ENCODE results near the gene CD163L1. TPM values are rescaled to one million over a fixed set of nuclear protein-coding genes. Genes with fewer than 3 reads are reported as not detected.

CD163L1 gene
- total RNA-seq, result 100 to 1,000 TPM in 1 of 8 experiments, 1 to 10 TPM in 5, under 1 TPM in 2; 0.21 to 166 (median 1.3) TPM

- Histone ChIP-seq H3K27ac (no peak within 1 kb of the TSS), H3K4me3 (no peak within 1 kb of the TSS), H3K4me1 (replicated peaks in 1 of 2) (no peaks in the 10 kb centered on the region)
- 14 to 83% (median 46%) methylated on average over 1 to 2 of the region's 2 CpGs for WGBS, 10 experiments
- ATAC-seq (replicated peaks in 6 of 8), result no peak
- in situ Hi-C loops (cut with MboI; ENCODE audit: low pct_unique_long_range_greater_than_20kb in 2 of 9, low sequenced_read_pairs in 9 of 9, unreplicated experiment in 9 of 9), result no loop called here
These were observed at the start of gene CD163L1 for GRCh38 chr12:7444076-7444475. TSS of gene CD163L1 (minus strand) at chr12:7444153. CDS start at chr12:7444127, 26 bp downstream.

DNA sequence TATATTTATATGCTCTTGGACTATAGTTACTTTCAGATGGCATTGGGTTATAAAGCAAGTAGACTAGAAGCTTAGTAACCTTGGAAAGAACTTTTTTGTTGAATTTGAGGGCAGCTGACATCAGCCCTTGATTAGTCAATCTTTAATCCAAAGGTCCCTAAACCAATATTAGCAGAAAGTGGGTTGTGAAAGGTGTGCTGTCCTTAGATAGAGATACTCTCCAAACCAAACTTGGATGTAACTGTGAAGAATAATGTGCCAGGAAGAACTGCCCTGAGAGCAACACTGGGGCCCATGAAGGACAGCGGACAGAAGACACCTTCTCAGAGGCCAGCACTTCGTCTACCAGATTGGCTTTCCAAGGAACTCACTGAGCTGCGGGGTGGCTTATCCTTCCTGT lies 49.1 kb upstream of the CD163L1 start:
- WGBS, 10 experiments, result 66 to 100% (median 85%) methylated on average over 1 to 3 of the region's 3 CpGs; no CpG with 5 or more reads in 2 of the 10 experiments
- Histone ChIP-seq H3K27ac (no peak overlapping the region), H3K4me1 (replicated peaks in 1 of 2) (no peaks in the 10 kb centered on the region), H3K4me3 (no peak overlapping the region)
- ATAC-seq (replicated peaks in 6 of 8), result no peak
- in situ Hi-C loops (cut with MboI; ENCODE audit: low pct_unique_long_range_greater_than_20kb in 2 of 9, low sequenced_read_pairs in 9 of 9, unreplicated experiment in 9 of 9), result no loop called here

- WGBS, 10 experiments, result 20 to 93% (median 68%) methylated on average over 1 to 6 of the region's 6 CpGs; no CpG with 5 or more reads in 3 of the 10 experiments
- no peak for ATAC-seq (replicated peaks in 6 of 8)
- in situ Hi-C loops (cut with MboI; ENCODE audit: low pct_unique_long_range_greater_than_20kb in 2 of 9, low sequenced_read_pairs in 9 of 9, unreplicated experiment in 9 of 9), result no loop called here
- Histone ChIP-seq H3K27ac (no peak overlapping the region), H3K4me3 (no peak overlapping the region), H3K4me1 (replicated peaks in 1 of 2) (no peaks in the 10 kb centered on the region)
These were observed 42.6 kb upstream of the CD163L1 start for GRCh38 chr12:7486512-7486911.

GRCh38 chr12:7485095-7485494 lies 41.1 kb upstream of the CD163L1 start:
- Histone ChIP-seq H3K27ac (no peak overlapping the region), H3K4me3 (no peak overlapping the region), H3K4me1 (replicated peaks in 1 of 2) (no peaks in the 10 kb centered on the region)
- 7 to 100% (median 68%) methylated on average over 1 to 4 of the region's 4 CpGs; no CpG with 5 or more reads in 2 of the 10 experiments for WGBS, 10 experiments
- ATAC-seq (replicated peaks in 6 of 8), result peak in 3 of 8 experiments; percentile 47 to 95 (median 91)
- in situ Hi-C loops (cut with MboI; ENCODE audit: low pct_unique_long_range_greater_than_20kb in 2 of 9, low sequenced_read_pairs in 9 of 9, unreplicated experiment in 9 of 9), result no loop called here

DNA sequence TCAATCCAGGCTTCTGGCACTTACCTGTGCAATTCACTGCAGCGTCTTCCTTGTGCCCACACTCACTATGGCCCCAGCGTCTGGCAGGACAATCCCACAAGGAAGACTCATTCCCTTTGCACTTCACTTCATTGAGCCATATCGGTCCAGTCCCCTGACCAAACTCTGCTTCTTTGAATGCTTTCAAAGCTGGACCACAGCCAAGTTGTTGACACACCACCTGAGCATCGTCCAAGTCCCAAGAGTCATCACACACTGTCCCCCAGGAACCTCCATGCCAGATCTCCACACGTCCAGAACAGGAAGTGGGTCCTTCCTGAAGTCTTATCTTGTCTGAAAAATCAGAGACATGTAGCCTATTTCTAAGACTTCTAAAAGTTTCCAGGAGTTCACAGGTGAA lies 39.4 kb upstream of the CD163L1 start:
- no peak overlapping the region for H3K27ac ChIP-seq
- no peaks in the 10 kb centered on the region for H3K4me1 ChIP-seq (replicated peaks in 1 of 2)
- H3K4me3 ChIP-seq, result no peak overlapping the region
- ATAC-seq (replicated peaks in 6 of 8), result no peak
- WGBS, 10 experiments, result 57 to 100% (median 88%) methylated on average over 1 to 4 of the region's 5 CpGs; no CpG with 5 or more reads in 2 of the 10 experiments
- in situ Hi-C loops (cut with MboI; ENCODE audit: low pct_unique_long_range_greater_than_20kb in 2 of 9, low sequenced_read_pairs in 9 of 9, unreplicated experiment in 9 of 9), result no loop called here

DNA sequence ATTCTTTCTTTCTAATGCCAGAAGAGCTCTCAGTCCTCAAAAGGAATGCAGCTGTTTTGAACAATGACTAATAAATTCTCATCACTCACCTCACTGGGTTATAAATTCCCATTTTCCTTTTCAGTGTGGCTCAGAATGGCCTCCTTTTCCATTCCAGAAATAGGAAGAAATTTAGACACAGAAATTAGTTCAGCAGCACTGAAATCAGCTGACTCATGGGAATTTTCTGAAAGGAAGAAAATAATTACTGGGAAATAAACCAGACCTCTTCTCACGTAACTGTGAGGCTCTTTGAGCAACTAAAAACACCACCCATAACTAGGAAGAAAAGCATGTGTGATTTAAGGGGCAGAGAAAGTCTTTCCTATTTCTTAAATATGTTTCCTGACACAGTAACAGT lies 35.8 kb upstream of the CD163L1 start:
- ATAC-seq (replicated peaks in 6 of 8), result no peak
- no peak overlapping the region for H3K27ac ChIP-seq
- in situ Hi-C loops (cut with MboI; ENCODE audit: low pct_unique_long_range_greater_than_20kb in 2 of 9, low sequenced_read_pairs in 9 of 9, unreplicated experiment in 9 of 9), result no loop called here
- H3K4me1 ChIP-seq (replicated peaks in 1 of 2), result no peaks in the 10 kb centered on the region
- 36 to 100% (median 76%) methylated on average over 1 of the region's 1 CpG; no CpG with 5 or more reads in 2 of the 10 experiments for WGBS, 10 experiments
- no peak overlapping the region for H3K4me3 ChIP-seq

DNA sequence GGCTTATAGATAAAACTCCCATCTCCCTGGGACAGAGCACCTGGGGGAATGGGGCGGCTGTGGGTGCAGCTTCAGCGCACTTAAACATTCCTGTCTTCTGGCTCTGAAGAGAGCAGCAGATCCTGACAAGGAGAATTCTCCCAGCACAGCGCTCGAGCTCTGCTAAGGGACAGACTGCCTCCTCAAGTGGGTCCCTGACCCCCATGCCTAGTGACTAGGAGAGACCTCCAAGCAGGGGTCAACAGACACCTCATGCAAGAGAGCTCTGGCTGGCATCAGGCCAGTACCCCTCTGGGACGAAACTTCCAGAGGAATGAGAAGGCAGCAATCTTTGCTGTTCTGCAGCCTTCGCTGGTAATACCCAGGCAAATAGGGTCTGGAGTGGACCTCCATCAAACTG lies 28.1 kb upstream of the CD163L1 start:
- WGBS, 10 experiments, result 60 to 100% (median 83%) methylated on average over 1 to 5 of the region's 6 CpGs; no CpG with 5 or more reads in 4 of the 10 experiments
- no peak for ATAC-seq (replicated peaks in 6 of 8)
- Histone ChIP-seq H3K4me1 (replicated peaks in 1 of 2) (no peaks in the 10 kb centered on the region), H3K27ac (no peak overlapping the region), H3K4me3 (no peak overlapping the region)
- in situ Hi-C loops (cut with MboI; ENCODE audit: low pct_unique_long_range_greater_than_20kb in 2 of 9, low sequenced_read_pairs in 9 of 9, unreplicated experiment in 9 of 9), result loop anchor here in 4 of 9 experiments (25.0 kb wide), 2 partner anchors 235 to 260 kb away; no protein-coding TSS in a partner anchor

DNA sequence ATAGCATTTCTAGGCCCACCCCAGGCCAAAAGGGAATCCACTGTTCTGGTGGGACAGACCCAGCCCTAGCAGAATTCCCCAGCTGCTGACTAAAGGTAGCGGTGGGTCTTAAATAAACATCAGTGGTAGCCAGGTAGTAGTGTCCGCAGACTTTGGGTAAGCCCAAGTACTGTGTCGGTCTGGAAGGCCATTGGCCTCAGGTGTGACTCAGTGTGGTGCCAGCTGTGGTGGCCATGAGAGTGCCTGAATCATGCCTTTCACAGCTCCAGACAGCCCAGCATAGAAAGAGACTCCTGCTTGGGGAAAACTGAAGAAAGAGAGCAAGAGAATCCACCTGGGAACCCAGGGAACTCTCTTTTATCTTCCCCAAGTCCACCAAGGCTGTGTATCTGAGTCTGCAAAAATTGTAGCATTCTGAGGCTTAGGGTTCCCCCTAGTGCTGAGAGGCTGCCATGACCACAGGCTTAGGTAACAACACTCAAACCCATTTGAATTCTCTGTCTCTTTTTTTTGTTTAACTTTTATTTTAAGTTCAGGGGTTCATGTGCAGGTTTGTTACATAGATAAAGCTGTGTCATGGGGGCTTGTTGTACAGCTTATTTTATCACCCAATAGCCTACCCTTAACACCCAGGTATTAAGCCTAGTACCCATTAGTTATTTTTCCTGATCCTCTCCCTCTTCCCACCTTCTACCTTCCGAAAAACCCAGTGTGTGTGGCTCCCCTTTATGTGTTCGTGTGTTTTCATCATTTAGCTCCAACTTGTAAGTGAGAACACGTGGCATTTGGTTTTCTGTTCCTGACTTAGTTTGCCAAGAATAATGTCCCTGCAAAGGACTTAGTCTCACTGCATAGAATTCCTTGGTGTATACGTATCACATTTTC lies 16.7 kb upstream of the CD163L1 start:
- WGBS, 10 experiments, result 38 to 100% (median 54%) methylated on average over 2 to 6 of the region's 7 CpGs; no CpG with 5 or more reads in 1 of the 10 experiments
- in situ Hi-C loops (cut with MboI; ENCODE audit: low pct_unique_long_range_greater_than_20kb in 2 of 9, low sequenced_read_pairs in 9 of 9, unreplicated experiment in 9 of 9), result loop anchor here in 4 of 9 experiments (25.0 kb wide), 2 partner anchors 223 to 248 kb away; no protein-coding TSS in a partner anchor
- Histone ChIP-seq H3K4me1 (replicated peaks in 1 of 2) (no peaks in the 10 kb centered on the region), H3K27ac (no peak overlapping the region), H3K4me3 (no peak overlapping the region)
- peak; percentile 76 to 92 (median 81) for ATAC-seq (replicated peaks in 6 of 8)

- no peaks in the 10 kb centered on the region for H3K4me1 ChIP-seq (replicated peaks in 1 of 2)
- in situ Hi-C loops (cut with MboI; ENCODE audit: low pct_unique_long_range_greater_than_20kb in 2 of 9, low sequenced_read_pairs in 9 of 9, unreplicated experiment in 9 of 9), result loop anchor here in 6 of 9 experiments (10.0 to 25.0 kb wide), 4 partner anchors 85 to 248 kb away; no protein-coding TSS in a partner anchor
- WGBS, 10 experiments, result 80 to 95% (median 80%) methylated on average over 1 to 2 of the region's 3 CpGs; no CpG with 5 or more reads in 4 of the 10 experiments
- no peak for ATAC-seq (replicated peaks in 6 of 8)
- no peak overlapping the region for H3K4me3 ChIP-seq
- no peak overlapping the region for H3K27ac ChIP-seq
These were observed 16.0 kb upstream of the CD163L1 start for GRCh38 chr12:7459973-7460372.

- WGBS, 10 experiments, result 5 to 93% (median 52%) methylated on average over 1 to 3 of the region's 3 CpGs; no CpG with 5 or more reads in 1 of the 10 experiments
- no peak overlapping the region for H3K4me3 ChIP-seq
- H3K4me1 ChIP-seq (replicated peaks in 1 of 2), result no peaks in the 10 kb centered on the region
- no peak for ATAC-seq (replicated peaks in 6 of 8)
- H3K27ac ChIP-seq, result no peak overlapping the region
- in situ Hi-C loops (cut with MboI; ENCODE audit: low pct_unique_long_range_greater_than_20kb in 2 of 9, low sequenced_read_pairs in 9 of 9, unreplicated experiment in 9 of 9), result loop anchor here in 6 of 9 experiments (10.0 to 25.0 kb wide), 4 partner anchors 77 to 239 kb away; no protein-coding TSS in a partner anchor
These were observed 7.8 kb upstream of the CD163L1 start for GRCh38 chr12:7451756-7452155.

- no peak for ATAC-seq (replicated peaks in 6 of 8)
- in situ Hi-C loops (cut with MboI; ENCODE audit: low pct_unique_long_range_greater_than_20kb in 2 of 9, low sequenced_read_pairs in 9 of 9, unreplicated experiment in 9 of 9), result loop anchor here in 6 of 9 experiments (10.0 to 25.0 kb wide), 4 partner anchors 76 to 238 kb away; no protein-coding TSS in a partner anchor
- Histone ChIP-seq H3K4me3 (no peak overlapping the region), H3K4me1 (replicated peaks in 1 of 2) (no peaks in the 10 kb centered on the region), H3K27ac (no peak overlapping the region)
- WGBS, 10 experiments, result 52 to 87% (median 70%) methylated on average over 3 to 6 of the region's 7 CpGs
These were observed 6.7 kb upstream of the CD163L1 start for GRCh38 chr12:7450667-7451066.

DNA sequence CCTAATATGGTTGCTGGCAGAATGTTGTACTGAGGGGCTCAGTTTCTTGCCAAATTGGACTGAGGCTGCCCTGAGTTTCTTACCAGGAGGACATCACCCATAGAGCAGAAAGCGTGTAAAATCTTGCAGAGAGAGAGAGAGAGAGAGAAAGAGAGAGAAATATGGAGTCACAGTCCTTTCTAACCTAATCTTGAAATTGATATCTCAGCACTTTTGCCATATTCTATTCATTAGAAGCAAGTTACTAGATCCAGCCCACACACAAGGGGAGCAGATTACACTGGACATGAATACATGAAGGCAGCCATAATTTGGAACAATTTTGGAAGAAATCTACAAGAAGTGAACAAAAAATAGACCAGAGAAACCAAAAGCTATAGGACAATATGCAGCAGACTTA lies 4.1 kb upstream of the CD163L1 start:
- ATAC-seq (replicated peaks in 6 of 8), result no peak
- in situ Hi-C loops (cut with MboI; ENCODE audit: low pct_unique_long_range_greater_than_20kb in 2 of 9, low sequenced_read_pairs in 9 of 9, unreplicated experiment in 9 of 9), result no loop called here
- H3K27ac ChIP-seq, result no peak overlapping the region
- WGBS, 10 experiments, result 60 to 100% (median 78%) methylated on average over 1 of the region's 1 CpG; no CpG with 5 or more reads in 4 of the 10 experiments
- H3K4me3 ChIP-seq, result no peak overlapping the region
- no peaks in the 10 kb centered on the region for H3K4me1 ChIP-seq (replicated peaks in 1 of 2)

DNA sequence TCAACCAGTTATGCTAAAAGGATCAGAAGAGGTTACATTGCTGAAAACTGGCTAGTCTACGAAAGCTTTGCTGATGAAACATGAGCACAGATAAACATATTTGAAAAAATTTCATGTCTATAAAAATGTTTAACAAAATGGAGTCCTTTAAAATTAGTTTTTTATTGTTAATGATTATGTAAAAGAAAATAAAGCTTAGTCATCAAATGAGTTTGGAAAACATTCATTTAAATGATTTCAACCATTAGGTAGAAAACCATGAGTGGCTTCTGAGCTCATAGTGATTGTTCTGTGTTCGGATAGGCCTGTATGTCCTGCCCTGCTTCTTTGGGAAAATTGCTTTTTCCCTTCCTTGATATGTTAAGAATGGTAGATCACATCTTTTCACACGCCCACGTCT lies 584 bp upstream of the CD163L1 start:
- H3K27ac ChIP-seq, result no peak overlapping the region
- in situ Hi-C loops (cut with MboI; ENCODE audit: low pct_unique_long_range_greater_than_20kb in 2 of 9, low sequenced_read_pairs in 9 of 9, unreplicated experiment in 9 of 9), result no loop called here
- 62 to 92% (median 81%) methylated on average over 1 to 4 of the region's 4 CpGs; no CpG with 5 or more reads in 2 of the 10 experiments for WGBS, 10 experiments
- no peaks in the 10 kb centered on the region for H3K4me1 ChIP-seq (replicated peaks in 1 of 2)
- ATAC-seq (replicated peaks in 6 of 8), result no peak
- no peak overlapping the region for H3K4me3 ChIP-seq
